Activated CD8-positive, alpha-beta memory T cell treated with anti-CD3 and anti-CD28 coated beads, Interleukin-2, amount 50 U/mL, for 24 hours (primary cell): ENCODE data around the gene ST7.
"Not testable (repeated sequence)": the region's sequence is repeated elsewhere in the genome, so short reads cannot be mapped to it uniquely, and the experiment has no call there.

Source experiments
- DNase-seq: peaks from one replicate; pipeline ENCODE4 v3.0.0-alpha.2; 2020; ENCODE audit errors: extremely low read depth

ST7 gene

DNA sequence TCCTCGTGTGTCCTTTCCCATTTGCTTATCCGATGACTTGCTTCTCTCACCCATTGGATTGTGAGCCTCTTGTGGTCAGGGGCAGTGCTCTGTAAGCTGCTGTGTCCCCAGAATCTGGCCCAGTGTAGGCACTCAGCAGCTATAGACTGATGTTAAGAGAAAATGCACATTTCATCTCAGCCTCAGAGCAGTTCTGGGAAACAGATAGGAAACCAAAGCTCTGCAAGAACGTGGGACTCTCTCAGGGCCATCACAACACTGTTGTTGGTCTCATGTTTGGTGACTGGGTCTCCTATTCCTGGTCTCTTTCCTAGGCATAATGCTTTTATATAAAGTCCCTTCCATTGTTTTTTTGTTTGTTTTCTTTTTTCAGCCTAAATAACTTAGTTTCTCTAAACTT lies 141.2 kb downstream of the ST7 start:
- DNase-seq: no peak

DNA sequence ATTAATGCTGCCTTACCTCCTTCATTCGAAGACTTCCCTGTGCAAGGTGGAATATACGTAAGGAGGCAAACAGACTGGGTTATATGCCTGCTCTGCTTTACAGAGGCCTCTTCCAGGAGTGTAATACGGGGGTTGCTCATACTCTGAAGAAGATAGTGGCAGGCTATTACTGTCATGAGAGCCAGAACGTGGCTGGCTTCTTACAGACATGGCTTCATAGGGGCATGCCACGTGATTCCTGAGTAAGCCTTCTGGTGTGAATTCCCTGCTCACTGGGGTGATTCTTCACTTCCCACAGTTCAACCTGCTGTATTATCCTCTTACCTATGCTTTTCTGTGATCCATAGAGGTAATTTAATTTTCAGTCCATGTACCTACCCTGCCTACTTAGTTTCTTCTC lies 141.8 kb downstream of the ST7 start:
- DNase-seq: no peak

DNA sequence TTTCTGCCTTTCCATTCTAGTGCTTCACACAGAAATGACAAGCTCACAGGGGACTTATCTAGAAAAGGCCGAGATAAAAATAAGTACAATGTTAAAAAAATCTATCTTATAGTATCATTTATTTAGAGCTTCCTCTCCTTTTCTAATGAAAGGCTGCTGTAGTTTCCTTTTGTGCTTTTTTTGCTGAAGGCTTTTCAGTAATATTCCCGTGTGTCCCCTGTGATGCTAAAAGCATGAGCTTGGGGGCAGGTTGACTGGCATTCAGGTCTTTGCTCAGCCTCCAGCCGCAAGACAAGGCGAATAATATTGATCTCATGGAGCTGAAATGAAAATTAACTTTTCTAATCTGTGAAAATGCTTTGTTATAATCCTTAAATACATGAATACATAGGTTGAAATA lies 143.0 kb downstream of the ST7 start:
- no peak for DNase-seq

DNA sequence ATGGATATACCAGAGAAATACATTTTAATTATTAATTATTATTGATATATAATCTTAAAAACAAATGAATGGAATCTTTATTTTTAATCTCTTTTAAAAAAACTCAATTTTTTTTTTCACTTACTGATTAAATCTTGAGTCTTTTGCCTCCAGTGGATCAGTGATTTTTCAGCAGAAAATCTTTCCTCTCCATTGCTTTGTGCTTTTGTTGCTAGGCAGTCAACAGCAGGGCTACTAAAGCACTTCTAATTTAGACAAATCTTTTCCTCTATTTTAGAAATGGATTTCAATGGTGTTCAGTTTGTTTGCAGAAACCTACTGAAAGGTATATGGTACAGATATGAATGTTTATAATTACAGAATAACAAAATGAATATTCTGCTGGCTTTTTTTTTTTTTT lies 143.6 kb downstream of the ST7 start:
- DNase-seq: no peak

DNA sequence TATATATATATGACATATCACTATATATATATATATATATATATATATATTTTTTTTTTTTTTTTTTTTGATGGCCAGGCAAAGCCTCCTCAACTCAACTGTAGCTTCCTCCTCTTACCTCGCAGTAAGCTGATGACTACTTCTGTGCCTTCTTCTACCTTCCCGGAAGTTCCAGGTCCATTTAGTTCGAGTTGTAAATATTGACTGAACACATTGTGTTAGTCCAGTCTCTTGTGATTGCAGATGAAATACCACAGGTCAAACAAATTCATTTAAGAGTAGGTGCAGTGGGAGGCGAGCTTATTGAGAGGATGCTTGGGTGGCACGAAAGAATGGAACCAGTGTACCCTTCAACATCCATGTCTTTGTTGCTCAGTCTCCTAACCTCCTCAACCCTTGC lies 144.6 kb downstream of the ST7 start:
- no peak for DNase-seq

DNA sequence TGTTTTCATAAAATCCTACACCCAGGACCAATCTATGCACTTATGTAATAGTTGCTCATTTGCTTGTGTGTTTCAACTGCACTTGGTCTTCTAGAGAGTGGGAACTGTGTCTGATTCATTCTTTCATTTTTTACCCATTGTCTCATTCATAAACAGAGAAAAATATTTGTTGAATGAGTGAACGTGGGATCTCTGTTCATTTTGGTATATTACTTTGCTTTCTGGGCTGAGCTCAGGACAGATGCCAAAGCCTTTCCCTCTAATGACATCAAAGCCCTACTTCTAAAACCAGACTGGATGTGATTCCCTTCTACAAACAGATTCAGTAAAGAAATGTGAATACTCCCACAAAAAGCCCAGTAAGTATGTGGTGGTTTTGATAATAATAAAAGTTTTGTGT lies 145.2 kb downstream of the ST7 start:
- no peak for DNase-seq

DNA sequence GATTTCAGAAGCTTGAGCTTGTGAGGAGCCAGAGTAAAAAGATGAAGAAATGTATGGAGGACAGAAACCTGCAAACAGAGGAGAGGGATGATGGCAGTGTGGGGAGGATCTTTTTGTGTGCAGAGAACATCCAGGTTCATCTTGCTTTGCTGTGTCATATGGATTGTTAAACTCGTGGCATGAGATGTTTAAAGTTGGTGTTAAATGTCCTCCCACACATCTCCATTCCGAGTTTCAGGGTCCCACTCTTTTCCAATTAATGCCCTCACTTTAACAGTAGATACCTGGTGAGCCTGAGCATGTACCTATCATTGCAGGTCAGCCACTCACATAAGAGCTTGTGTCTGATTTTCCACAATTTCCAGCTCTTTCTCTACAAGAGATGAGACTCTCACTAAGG lies 147.7 kb downstream of the ST7 start:
- no peak for DNase-seq

DNA sequence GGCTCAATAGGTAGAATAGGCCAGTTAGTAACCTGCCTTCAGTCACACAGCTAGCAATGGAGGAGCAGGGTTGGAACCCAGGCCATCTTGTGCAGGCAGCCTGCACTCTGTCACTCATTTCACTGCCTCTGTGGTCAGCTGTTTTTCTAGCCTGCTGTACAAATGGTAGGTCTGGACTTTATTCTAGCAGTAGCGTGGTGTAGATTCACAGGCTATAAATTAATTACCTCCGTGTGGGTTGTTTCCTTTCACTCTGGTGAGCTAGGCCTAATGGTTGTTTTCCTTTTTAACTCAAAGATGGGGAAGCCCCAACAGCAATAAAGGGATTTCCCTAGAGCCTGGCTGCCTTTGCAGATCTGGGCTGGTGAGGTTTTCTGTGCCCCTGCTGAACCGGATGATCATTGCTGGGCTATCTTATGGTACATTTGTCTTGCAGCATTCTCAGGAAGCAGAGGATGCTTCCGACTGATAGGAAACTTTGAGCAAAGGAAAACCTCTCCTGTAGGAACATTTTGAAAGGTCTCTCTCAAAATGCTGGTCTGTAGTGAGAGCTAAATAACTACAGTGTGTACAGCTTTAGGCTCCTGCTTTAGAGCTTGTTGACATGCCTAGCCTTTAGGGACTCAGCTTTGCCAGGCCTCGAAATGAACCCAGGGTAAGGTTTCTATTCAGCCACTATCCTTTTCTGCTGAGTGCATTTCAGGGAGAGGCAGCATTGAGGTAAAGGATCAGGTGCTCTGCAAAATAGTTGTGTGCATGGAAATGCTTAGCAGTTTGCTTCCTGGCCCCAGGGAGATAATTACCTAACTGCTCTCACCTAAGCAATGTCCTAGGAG lies 157.4 kb downstream of the ST7 start:
- no peak for DNase-seq

DNA sequence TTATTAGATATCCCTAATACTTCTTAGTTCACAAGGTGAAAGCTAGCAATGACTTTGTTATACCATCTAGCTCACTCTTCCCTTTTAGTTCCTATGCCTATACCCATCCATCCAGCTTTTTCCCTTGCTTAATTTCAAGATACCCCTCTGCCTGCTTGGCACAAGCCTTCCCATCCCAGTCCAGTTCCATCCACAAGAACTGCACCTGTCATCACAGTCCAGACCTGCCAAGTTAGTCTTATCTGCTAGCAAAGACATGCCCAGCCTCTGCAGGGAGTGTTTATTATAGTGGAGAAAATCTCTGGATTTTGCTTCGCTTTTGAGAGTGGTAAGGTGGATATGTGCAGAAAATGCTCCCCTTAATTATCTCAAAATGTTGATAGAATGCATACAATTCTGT lies 158.2 kb downstream of the ST7 start:
- no peak for DNase-seq

DNA sequence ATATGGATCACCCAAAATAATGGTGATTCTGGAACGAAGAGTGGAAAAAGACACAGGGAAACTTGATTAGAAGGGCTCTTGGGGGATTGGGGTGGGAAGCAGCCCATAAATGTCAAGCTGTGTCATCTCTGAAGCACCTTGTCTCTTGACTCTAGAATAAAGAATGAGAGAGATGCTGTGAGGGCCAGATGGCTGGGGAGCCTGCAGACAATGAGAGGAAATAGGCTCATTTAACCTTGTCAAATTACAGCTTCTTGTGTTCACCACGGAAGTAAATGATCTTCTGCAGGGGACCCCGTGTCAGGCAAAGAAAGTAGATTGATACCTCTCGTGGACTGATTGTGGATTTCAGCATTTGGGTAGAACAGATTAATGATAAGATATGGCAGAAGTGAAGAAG lies 159.3 kb downstream of the ST7 start:
- DNase-seq: no peak

DNA sequence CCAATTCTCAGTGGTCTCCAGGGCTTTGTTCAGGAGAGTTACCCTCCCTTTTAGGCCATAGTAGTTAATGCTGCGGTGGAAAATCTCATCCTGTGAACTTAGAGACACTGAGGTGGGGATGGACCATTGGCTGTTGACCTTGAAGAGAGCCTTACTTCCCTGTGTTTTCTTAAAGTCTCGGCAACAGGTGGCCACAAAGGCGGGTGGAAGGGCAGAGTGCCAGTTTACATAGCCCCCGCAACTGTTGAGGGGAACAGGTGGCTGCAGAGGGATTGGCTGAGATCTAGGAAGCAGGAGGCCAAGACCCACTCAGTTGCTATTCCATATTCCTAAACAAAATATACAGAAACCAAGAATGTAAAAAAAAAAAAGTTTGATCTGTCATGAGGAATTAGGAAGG lies 160.6 kb downstream of the ST7 start:
- no peak for DNase-seq

DNA sequence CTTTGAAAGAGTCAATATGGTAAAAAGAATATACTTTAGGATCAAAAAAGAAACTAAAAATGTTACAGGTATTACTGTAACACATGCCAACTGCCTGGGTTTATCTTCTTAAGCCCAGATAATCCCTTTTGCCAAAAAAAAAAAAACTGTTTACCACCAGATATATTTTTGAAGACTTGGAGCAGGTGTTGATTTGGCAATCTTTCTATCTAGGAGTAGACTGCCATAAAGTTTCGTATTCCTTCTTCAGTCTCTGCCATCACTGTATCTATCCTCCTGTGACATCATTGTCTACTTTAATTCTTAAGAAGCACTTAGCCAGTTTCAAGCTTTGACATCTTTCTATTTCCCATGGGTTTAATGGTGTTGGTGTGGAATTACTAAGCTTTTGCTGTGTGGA lies 161.0 kb downstream of the ST7 start:
- no peak for DNase-seq

DNA sequence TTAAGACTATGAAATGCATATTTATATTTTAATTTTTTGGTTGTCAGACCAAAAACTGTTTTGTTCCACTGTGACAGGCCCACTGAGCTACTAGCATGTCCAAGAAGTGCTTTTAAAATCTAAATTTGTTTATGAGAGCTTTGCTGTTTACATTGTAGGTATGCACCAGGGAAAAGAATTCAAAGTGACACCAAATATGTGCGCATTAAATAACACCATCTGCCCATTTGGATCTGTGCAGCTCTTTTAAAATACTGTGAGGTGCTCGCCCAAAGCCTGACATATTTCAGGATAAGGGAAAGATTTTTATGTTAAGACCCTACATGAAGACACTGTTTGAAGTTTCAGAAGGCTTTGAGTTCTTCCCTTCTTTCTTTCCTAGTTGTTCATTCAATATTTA lies 162.9 kb downstream of the ST7 start:
- no peak for DNase-seq

DNA sequence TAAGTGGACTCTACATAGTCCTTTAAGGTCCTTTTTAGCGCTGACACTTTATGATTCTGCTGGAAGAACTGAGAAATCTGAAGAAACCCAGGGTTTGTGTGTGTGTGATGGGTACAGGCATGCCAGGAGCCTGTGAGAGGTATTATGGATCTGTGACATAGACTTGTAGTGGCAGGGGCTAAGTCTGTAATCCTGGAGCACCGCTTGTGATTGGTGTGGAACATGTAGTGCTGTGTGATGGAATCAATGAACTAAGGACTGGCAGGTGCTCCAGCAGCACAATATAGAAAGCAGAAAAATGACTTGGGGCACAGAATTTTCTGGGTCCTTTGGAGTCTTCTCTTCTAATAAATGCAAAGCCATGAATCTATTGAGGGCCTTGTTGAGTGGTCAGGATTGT lies 163.9 kb downstream of the ST7 start:
- no peak for DNase-seq

DNA sequence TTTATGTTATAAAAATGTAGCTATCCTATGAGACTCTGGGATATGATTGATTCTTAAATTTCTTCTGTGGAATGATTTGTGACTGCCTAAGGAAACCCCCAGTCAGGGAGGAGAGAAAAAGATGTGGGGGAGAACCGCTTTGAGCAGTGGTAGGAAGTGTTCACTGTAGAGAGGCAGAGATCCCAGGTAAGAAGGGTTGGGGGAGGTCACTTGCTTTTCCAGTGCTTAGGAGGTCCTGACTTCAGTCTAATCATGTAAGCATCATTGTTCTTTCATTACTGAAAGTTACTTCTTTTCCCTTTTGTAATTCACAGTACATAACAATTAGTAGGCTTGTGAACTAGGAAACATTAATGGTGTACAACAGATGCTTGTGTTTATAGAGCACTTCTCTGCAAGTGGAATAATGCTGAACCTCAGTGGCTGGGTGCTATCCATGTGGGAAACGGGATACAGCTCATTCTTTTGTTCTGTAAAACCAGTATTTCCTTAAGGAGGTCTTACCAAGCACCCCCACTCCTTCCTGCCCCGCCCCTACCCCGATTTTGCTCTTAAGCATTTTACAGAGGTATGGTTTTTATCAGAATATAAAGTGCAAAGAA lies 165.4 kb downstream of the ST7 start:
- DNase-seq: no peak

DNA sequence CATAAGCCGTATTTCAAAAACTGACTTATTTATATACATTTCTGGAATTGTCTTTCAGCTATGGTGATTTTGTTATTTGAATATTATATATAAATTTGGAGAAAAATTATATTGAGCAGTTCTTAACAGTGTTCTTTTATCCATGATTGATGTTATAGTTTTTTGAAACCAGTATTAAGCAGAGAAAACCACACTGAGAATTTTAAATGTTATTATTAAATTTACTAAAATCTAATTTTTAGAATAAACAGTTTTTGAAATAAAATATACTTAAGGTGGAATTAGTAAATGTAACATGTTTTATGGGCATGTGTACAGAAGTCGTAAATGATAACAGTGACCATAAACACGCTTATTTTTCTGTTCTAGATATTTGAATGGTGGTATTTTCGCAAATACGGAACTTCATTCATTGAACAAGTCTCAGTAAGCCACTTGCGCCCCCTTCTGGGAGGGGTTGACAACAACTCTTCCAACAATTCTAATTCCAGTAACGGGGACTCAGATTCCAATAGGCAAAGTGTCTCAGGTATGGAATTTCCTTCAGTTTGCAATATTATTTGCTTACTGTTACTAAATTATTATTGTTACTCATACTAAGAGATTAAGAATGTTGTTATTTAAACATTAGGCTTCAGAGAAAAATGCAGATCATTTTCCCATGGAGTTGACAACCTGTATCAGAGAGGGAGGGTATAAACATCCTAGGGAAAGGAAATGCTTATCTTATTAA lies 166.1 kb downstream of the ST7 start:
- DNase-seq: peak; percentile 37

DNA sequence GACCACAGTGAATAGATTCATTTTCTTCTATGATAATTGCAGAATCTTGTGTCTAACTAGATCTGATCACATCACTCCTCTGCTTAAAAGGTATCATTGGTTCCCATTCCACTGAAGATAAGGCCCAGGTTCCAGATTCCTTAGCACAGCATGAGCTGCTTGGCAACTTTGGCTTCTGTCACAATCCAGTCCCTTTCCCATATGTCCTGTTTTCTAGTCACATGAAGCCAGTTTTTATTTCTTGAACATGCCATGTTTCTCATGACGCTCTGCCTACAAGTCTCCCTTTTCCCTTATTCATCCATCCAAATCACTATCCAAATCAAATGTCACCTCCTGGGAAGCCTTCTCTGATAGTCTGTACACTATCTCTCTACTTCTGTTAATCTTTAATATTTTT lies 167.0 kb downstream of the ST7 start:
- not testable (repeated sequence) for DNase-seq

DNA sequence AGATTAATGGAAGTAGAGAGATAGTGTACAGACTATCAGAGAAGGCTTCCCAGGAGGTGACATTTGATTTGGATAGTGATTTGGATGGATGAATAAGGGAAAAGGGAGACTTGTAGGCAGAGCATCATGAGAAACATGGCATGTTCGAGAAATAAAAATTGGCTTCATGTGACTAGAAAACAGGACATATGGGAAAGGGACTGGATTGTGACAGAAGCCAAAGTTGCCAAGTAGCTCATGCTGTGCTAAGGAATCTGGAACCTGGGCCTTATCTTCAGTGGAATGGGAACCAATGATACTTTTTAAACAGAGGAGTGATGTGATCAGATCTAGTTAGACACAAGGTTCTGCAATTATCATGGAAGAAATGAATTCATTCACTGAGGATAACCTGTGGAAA lies 168.7 kb downstream of the ST7 start:
- not testable (repeated sequence) for DNase-seq

DNA sequence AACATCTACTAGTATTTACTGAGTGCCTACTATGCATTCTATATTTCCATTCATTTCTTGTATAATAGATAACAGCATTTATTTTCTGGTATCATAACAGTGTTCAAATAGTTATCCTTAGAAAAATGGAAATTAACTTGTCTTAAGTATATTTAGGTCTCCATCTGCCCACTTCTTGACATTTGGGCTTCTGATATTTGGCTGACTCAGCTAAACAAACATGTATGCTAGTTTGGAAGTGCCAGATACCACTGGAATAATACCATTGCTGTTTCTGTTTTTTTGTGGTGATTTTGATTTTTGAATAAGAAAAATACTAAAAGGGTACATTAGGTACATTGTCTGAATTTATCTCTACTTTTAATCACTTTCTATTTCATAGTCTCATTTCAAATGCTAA lies 169.2 kb downstream of the ST7 start:
- no peak for DNase-seq

DNA sequence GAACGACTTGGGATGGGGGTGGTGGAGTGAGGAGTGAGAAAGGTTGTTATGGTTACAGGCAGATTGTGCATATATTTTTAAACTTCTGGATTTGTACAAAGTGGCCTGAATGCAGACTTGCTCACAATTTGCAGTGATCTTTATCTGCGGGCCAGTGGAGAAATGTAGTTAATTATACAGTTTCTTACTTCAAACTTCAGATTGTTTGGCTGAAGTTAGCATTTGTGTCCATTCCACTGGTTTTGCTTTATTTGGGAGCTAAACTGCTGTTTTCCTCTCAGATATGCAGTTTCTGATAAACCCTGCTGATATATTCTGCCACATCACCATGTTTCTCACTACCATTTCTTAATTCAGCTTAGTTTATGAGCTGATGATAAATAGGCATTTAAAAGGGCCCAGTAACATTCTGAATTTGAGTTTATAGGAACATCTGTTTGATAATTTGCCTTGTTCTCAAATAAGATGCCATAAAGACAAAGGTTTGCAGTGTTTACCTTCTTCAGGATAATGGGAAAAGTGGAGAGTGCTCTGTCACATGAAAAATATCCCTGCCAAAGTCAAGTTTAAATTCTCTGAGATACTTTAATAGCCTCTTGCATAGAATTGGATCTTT lies 170.1 kb downstream of the ST7 start:
- DNase-seq: no peak

DNA sequence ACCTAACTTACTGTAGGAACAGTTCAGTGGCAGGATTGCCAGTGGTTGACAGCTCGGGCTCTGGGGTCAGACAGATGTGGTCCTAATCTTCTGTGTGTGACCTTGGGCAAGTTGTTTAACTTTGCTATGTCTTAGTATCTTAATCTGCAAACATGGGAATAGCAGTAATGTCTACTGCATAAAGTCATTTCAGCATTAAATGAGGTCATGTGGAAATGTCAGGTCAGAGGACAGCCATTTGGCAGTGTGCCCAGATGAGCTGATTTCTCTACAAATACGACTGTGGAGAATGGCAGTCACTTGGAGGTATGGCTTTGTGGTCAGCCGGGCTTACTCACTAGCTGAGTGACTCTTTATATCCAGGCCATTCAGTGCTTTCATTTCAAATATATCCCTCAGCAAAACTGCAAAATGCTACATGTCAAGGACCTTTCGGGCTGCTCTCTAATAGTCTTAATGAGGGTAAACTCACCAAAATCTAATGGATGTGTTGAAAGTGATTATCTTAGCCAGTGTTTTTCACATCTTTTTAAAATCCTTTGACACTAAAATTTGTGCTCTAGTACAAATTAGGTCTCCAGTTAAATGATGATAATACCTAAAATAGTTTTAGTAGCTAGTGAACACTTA lies 171.4 kb downstream of the ST7 start:
- DNase-seq: peak; percentile 35

DNA sequence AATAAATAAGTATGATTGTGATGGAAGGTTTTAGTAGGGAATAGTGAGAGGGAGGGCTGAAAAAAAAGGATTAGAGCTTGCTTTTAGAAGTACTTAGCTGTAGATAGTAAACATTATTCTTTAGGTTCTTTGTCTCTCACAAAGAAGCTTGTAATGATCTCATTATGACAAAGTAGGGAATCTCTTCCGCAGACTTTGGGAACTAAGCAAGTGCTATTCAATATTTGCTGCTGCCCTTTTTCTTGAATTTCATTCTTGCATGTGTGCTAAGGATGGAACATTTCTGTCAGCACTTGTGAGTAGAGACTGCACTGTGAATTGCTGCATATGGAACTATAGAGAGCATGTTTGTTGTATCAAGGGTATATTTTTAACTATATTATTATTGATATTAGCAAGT lies 173.4 kb downstream of the ST7 start:
- no peak for DNase-seq
